GM21786 (cell line): ENCODE measurements around the gene PNPLA1.

Experiments used
- ATAC-seq: cut with Tn5 transposase; IDR thresholded peaks from one replicate; pipeline ENCODE4 v1.9.1; 2021; ENCODE audit not compliant: unreplicated experiment

PNPLA1 gene

DNA sequence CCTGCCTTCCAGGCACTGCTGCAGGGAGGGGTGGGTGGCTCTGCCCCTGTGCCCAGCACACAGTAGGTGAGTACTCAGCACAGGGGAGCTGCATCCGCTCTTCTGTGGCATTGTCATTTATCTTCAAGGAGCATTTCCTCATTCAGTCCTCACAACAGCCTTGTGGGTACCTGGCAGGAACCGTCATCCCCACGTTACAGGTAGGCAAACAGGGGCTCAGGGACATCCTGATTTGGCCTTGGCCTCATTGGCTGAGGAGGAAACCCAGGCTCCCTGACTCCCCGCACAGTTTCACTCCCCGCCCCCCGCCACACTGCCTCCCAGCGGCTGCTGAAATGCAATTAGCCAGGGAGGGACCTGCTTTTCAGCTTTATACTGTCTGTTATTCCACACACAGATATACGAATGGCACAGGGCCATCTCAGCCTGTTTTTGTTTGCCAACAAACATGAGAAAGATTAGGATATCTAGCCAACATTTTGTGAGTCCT, 24.2 kb upstream of the PNPLA1 start:
- ATAC-seq, result no peak

DNA sequence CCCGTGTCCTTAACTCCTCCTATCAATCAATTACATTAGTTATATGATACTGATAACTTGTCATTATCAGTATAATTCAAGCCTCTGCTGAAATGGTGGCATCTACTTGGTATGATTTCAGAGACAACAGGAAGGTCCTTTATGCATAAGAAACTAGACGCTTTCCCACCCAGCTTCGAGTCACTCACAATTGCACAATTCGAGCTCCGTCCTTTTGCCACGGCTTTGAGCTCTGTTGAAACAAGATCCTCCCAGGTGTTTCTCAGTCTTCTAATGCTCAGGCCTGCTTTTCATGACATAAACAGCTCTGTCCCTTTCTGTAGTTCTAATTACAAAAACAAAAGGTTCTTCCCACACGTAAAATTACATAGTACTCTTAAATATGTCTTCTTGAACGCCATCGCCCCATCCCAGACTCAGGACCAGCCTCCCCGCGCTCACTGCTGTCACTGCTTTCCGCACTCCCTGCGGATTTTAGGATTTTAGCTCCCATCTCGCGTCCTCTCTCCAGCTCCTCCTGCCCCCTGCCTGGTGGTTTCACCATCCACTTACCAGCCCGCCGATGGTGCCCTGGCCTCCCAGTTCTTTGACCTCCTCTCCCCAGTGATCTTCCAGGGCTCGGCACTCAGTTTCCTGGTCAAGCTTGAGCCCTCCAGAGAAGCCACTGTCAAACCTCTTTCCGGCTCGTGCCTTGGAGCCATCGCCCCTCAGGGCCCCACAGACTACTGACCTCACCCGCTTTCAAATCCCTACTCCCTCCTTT, 23.2 kb upstream of the PNPLA1 start:
- ATAC-seq, result no peak

DNA sequence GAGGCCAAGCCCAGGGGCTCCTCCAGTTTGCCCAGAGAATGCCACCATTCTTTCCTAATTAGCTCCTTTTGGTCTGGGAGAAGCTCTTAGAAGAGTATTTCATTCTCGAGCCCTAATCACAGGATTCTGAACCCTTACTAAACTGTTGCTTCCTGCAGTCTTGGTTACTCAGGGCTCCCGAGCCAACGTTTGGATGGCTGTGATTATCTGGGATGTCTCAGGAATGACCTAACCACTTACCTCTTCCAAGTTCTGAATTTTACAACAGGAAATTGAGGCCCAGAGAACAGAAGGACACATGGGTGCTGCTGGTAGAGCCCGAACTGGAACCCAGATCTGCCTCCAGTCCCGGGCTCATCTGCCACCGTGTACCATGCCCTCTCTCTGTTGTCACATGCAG, 22.2 kb upstream of the PNPLA1 start:
- no peak for ATAC-seq

DNA sequence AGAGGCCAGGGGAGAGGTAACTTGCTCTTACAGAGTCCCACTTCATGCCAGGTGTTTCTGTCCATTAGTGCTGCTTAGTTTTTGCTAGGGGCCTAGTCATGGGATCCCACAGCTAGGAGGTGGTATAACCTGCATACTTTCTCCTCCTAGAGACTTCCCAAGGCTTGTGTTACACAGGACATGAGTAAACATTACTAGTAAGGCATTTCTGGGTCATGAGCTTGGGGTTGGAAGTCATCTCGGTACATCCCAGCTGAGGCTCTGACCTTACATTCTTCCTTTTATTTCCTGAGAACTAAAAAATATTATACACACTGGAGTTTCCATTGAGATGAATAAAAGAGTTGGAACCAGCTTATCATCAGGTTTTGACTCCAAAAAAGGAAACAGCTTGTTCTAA, 20.9 kb upstream of the PNPLA1 start:
- no peak for ATAC-seq

DNA sequence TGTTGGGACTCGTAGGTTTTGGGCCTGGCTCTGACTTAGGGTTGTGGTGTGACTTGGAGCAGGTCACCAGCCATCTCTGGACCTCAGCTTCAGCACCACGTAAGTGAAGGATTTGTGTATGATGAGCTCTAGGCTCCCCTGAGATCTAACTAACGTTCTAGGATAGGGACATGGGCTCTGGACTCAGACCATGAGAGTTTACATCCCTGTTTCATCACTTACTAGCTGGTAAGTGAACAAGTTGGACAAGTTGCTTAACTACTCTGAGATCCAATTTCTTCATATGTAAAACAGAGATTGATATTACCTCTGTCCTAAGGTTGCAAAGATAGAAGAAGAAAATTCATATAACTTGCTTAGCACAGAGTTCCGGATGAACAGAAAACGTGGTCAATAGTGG, 20.3 kb upstream of the PNPLA1 start:
- ATAC-seq, result no peak

DNA sequence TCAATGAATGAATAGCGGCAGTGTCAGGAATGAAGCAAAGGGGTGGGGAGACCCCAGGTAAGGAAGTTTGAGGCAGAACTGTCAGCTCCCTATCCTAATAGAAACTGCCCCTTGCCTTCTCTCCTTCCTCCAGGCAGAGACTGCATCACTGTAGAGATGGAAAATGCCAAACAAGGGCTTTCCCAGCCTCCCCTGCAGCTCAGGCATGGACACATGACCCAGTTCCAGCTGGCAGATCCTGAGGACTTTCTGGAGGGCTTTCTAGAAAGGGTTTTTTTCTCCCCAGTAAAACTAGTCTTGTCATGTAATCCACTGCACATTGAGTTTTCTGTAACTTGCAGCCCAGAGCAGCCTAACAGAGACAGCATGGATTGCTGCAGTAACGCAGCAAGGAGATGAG, 17.9 kb upstream of the PNPLA1 start:
- ATAC-seq, result no peak

DNA sequence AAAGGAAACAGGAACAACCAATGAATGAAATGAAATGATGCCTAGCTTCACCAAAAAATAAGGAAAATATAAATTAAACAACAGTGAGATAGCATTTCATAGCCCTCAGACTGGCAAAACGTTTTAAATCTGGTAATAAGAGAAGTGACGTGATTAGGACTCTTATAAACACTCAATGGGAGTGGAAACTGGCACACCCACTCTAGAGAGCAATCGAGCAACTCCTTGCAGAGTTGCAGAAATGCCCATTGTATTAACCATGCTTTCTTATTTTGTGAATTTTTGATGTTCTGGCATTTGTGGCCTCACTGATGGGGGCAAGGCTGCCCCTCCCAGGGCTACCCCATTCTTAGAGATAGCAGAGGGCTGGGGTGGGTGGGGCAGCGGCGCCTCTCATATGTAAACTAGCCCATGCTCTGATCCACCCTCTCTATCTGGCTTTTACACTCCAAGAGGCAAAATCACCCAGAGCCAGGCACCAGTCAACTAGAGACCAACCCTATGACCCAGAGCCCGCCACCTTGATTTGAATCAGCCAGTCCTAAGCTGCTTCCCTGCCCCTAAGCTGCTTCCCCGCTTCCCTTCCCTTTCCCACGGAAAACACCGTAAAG, 6.4 kb upstream of the PNPLA1 start:
- ATAC-seq, result no peak

DNA sequence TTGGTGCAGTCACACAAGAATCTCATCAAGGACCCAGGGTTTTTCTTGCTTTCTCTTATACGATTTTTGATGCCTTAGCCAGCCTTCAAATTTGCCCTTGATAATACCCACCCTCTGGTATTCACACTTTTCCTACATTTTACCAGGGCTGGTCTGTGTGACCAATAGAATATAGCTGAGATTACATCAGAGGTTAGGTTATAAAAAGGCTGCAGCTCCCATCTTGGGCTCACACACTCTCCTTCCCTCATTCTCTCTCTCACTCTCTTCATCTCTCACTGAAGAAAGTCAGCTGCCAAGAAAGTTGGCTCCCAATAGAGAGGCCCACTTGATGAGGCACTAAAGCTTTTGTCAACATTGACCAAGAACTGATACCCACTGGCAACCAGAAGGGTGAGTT, 4.1 kb upstream of the PNPLA1 start:
- ATAC-seq, result no peak

DNA sequence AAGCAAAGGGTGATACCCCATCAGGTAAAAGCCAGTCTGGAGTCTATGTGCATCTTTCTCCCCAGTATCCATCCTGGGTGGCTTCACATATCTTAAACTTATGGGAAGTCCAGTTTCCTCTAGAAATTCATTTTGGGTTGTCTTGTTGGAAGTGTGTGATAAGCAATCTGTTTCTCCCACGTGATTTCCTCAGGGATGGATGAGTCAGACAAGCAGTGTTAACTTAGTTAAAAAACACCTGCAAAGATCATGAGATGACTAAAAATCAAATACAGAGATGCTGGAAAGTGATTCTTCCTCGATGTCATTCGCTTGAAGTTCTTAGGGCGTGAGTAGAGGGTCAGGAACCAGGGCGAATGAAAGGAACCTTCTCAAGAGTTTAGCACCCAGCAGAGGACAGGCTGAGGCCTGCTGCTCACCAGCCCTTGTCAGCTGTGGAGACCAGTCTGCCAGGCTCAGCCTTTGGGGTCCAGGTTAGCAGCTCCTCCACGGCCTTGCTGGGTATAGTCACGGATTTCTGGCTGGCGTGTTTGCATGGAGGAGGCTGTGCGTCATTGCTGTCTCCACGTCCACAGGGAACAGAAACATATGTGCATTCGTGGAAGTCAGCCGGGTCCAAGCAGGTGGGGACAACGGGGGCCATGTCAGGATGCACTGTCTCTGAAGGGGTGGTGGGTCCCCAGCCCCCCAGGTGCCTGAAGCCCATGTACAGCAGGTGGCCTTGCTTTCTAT, 2.8 kb upstream of the PNPLA1 start:
- ATAC-seq, result no peak

DNA sequence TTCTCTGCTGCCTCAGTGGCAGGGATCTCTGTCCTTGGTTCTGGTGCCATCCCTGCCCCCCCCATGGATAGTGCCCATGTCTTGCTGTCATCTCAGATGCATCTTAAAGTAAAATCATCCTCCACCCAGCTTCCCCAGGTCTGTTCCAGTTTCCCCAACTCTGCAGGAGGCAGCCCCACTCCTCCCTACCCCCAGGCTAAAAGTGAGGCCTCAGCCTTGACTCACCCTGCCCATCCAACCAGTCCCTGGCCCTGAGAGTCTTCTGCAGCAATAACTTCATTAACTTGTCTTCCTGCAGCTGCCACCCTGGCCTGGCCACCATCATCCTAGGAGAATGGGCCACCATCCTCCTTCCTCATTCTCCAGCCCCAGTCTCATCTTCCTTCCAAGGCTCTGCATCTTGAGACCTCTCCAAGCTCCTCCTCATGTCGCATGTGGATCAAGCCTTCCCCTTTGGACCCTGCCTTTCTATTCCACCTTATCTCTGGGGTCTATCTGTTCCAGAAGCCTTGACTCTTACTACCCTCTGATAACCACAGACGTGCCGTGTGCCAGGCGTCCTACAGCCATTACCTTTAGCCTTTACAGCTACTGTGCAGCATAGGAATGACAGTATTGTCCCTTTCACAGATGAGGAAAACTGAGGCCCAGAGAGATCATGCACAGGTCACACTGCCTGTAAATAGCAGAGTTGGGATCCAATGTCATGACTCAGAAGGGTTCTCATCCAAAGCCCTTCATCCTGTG, 2.0 kb upstream of the PNPLA1 start:
- ATAC-seq, result no peak

DNA sequence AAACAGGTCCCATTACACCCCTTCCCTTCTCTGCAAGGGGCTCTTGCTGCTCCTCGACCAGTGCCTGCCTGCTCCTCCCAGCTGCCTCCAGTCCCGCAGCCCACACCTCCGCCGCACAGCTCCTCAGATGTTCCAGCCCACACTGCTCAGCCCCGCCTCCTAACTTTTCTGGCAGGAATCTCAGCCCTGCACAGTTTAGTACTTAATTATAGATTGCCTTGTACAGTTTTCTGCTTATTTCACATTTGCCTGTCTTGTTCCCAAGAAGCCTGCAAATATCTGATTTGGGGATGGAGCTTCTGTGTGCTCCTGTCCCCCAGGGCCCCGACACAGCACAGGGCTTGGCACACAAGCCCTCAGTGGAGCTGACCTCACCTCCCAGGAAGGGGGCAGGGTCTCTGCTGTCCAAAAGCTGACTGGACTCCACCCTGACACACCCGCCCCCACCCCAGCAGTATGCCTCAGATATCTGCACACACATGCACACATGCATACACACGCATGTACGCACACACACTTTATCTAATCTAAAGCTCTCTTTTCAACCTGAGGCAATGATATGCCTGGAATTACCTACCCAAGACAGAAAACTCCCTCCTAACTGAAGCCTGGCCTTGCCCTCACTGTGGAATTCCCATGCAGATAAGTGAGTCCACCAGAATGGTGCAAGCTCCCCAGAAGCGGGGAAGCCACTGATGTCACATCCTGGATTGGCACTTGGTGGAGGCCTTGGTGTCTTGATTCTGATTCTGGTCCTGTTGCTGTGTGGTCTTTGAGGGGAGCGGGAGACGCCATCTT, 1.2 kb upstream of the PNPLA1 start:
- ATAC-seq, result no peak

DNA sequence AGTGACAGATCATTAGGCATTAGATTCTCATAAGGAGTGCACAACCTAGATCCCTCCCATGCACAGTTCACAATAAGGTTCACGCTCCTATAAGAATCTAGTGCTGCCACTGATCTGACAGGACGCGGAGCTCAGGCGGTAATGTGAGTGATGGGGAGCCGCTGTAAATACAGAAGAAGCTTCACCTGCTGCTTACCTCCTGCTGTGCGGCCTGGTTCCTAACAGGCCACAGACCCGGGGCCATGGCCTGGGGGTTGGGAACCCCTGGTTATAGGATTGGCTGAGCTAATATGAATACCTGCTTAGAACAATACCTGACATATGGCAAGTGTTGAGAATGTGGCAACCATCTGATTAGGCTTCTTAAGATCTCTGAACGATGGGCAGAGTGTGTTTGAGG, 2.4 kb downstream of the PNPLA1 start:
- ATAC-seq, result no peak

DNA sequence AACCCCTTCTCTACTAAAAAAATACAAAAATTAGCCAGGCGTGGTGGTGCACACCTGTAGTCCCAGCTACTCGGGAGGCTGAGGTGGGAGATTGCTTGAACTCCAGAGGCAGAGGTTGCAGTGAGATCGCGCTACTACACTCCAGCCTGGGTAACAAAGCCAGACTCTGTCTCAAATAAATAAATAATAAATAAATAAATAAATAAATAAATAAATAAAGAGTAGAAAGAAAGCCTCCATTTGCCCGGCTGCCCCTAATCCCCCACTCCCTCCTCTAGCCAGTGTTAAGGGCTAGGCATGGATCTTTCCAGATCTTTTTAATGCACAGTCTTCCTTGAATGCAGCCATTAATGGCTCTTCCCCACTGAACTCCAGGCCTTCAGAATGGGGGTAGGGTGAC, 3.2 kb downstream of the PNPLA1 start:
- ATAC-seq, result no peak

DNA sequence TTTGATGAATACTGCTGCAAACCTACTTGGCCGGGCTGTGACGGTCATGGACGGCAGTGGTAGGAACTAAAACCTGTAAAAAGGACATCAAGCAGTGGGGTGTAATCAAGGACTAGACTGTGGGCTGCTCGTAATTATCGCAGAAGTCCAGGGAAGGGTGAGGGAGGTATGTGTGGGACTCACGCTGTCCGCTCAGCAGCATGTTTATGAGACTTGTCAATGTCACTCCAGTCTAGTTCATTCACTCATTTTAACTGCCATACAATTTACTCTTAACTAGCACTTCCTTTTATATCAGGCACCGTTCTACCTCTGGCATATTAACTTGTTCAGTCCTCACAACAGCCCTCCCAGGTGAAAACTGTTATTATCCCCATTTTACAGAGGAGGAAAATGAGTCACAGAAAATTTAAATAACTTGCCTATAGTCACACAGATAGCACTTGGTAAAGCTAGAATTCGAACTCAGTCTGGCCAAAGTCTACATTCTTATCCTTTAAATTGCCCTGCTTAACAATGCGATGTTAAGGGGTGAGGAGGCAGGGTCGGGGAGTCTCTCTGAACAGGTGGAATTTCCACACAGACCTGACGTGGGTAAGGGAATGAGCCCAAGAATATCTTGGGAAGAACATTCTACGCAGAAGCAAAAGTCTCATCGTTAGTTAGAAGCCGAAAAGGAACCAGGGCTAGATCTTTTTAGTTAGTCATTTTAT, 4.1 kb downstream of the PNPLA1 start:
- ATAC-seq, result no peak

DNA sequence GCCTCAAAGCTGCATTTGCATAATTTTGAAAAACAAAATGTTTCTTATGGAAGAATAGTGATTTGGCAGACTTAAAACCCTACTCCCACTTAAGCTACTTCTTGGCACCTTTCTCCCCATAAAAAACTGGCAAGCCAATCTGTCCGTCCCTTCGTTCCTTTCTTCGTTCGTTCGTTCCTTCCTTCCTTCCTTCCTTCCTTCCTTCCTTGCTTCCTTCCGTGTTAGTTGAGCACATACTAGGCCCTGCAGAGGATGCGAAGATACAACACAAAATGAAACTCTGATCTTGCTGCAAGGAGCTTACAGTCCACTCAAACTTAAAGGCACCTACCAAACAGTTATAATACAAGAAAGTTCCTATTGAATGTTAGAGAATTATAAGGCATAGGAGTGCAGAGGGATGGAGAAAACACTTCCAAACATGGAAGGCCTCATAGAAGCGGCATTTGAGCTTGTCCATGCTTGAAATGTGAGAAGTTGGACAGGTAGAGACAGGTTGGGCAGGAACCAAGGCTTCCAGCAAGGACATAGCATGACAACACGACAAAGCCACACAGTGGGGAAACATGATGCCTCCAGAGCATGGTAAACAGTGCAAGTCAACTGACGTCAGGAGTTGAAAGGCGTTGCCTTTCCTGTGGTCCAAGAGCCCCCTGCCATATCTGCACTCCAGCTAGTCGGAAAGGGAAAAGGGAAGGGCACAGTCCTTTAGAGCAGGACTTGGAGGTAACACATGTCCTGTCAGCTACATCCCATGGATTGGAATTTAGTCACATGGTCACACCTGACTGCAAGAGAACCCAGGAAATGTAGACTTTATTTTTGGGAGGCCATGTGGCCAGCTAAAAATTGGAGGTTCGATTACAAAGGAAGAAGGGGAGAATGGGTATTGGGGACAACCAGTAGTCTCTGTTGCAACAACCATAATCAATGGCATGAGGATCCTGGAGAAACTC, 7.0 kb downstream of the PNPLA1 start:
- no peak for ATAC-seq

DNA sequence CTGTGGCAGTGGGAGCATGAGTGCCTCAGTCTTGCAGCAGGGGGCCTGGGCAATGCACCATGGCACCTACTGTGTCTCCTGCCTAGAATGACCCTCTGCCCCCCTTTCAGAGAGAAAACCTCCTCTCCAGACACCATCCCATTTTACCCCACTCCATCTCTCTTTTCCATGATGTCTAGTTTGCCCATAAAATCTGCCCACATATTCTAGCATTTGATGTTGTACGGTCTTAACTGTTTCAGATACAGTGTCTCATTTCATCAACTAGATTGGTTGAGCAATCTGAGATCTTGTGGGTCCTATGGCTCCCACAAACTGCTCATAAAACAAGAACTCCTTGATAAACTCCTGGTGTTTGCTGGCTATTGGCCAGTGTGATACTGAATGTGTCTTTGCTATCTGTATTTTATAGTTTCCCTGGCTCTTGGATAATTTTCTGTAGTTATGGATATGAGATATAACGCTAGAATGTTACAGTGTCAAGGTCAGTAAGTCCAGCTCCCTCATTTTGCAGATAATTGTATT, 8.1 kb downstream of the PNPLA1 start:
- ATAC-seq, result no peak

DNA sequence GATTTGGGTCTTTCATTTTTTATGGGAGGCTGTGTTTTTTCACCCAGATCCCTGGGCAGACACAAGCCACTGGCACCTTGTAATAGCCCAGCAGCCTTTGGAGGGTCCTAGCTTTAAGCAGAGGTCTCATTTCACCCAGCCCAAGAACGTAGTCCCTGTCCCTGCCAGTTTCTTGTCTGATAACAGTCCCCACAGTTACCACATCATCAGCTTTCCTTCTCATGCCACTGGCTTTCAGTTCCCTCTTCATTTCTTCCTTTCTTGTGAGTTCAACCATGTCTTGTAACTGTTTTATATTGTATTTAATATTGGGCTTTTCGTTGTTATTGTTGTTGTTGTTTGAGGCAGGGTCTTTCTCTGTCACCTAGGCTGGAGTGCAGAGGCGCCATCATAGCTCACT, 10.6 kb downstream of the PNPLA1 start:
- ATAC-seq, result no peak

DNA sequence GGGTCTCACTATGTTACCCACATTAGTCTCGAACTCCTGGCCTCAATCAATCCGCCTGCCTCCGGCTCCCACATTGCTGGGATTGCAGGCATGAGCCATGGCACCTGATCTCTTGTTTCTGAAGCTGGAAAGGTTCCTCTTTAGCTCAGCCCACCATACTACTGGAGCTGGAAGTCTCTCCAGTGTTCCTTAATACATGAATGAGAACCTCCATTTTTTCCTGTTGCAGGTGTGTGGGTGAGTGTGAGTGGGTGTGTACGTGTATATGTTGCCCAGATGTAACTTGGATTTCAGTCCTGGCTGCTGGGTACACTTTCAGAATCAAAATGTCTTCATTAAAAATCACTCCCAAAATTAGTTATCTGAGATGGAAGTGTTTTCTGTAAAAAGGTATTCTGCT, 11.1 kb downstream of the PNPLA1 start:
- no peak for ATAC-seq

DNA sequence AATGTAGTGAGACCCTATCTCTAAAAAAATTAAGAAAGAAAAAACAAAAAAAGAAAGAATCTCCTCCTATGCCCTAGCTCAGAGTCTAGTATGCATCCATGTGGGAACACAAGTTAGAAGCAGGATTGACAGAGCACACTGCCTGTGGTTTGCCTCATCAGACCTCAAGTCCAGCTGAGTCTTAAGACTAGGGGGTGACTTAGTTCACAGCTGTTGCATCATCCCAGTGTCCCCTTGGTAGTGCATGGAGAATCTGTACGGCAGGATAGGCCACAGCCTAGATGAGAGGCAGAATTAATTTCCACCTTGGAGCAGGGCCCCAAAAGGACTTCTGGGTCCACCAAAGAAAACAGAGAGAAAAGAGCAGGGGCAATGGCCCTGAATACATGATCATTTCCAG, 13.7 kb downstream of the PNPLA1 start:
- ATAC-seq, result no peak
